Measurements from ENCODE around the gene KIF16B. TPM values are rescaled to one million over a fixed set of nuclear protein-coding genes. Genes with fewer than 3 reads are reported as not detected.

Gene KIF16B
- total and polyA plus RNA-seq, 2 of the 13 experiments (the other 11 are each of a cell fraction or from before 2014, with no cell fraction given) = 6.9 to 18.0 TPM

DNA sequence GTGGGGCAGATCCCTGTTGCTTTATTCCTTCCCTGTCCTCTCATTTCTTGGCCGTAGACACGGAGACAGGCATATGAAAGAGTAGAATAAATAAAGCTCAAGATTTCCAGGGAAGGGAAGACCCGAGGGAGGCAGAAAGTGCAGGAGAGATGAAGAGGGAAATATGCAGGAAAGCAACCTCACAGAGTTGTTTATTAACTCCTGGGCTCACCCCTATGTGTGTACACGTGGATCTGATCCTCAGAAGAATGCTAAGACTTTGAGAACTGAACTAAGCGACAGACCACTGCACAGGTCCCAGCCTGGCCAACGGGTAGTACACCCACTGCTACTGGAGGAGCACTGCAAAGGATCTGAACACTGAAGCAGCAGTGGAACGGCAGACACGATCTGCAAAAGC, 156.2 kb downstream of the KIF16B start (continued):
- TF ChIP-seq, protein P1, sequence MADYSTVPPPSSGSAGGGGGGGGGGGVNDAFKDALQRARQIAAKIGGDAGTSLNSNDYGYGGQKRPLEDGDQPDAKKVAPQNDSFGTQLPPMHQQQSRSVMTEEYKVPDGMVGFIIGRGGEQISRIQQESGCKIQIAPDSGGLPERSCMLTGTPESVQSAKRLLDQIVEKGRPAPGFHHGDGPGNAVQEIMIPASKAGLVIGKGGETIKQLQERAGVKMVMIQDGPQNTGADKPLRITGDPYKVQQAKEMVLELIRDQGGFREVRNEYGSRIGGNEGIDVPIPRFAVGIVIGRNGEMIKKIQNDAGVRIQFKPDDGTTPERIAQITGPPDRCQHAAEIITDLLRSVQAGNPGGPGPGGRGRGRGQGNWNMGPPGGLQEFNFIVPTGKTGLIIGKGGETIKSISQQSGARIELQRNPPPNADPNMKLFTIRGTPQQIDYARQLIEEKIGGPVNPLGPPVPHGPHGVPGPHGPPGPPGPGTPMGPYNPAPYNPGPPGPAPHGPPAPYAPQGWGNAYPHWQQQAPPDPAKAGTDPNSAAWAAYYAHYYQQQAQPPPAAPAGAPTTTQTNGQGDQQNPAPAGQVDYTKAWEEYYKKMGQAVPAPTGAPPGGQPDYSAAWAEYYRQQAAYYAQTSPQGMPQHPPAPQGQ (CRISPR knock-in tag; IDR thresholded peaks at IDR 0.05; ENCODE audit: borderline replicate concordance) = no peak
- TF ChIP-seq EP300 (IDR thresholded peaks at IDR 0.05; ENCODE audit: low read depth in 2 of 2, low read length in 2 of 2) (0 out of 4 replicates have a peak, but pooled peaks of 1 of the 2 experiments have one; percentile 16), EP300 (CRISPR knock-in tag; IDR thresholded peaks at IDR 0.05; ENCODE audit: borderline replicate concordance) (no peak), ZNF710 (CRISPR knock-in tag; IDR thresholded peaks at IDR 0.05; ENCODE audit: borderline replicate concordance) (peak; percentile 77; the same call in 1 of the 2 replicates), GMEB1 (CRISPR knock-in tag; IDR thresholded peaks at IDR 0.05; ENCODE audit: borderline replicate concordance) (no peak), HNF1B (CRISPR knock-in tag; IDR thresholded peaks at IDR 0.05) (peak; percentile 54; the same call in 1 of the 2 replicates), PHF21A (CRISPR knock-in tag; IDR thresholded peaks at IDR 0.05) (peak; percentile 48; the same call in 1 of the 2 replicates), HES4 (CRISPR knock-in tag; IDR thresholded peaks at IDR 0.05; ENCODE audit: borderline replicate concordance) (no peak), ZNF556 (CRISPR knock-in tag; IDR thresholded peaks at IDR 0.05; ENCODE audit: borderline replicate concordance) (0 out of 2 replicates have a peak, but pooled peaks have one; percentile 47), DMAP1 (CRISPR knock-in tag; IDR thresholded peaks at IDR 0.05) (0 out of 2 replicates have a peak, but pooled peaks have one; percentile 26), ZMYM4 (CRISPR knock-in tag; IDR thresholded peaks at IDR 0.05) (peak; percentile 75), SMC3 (IDR thresholded peaks at IDR 0.05; ENCODE audit: low read length) (no peak), KDM6A (CRISPR knock-in tag; IDR thresholded peaks at IDR 0.05; ENCODE audit: low read depth) (no peak), ZNF709 (CRISPR knock-in tag; IDR thresholded peaks at IDR 0.05) (no peak), PHF8 (CRISPR knock-in tag; IDR thresholded peaks at IDR 0.05) (no peak), SMARCC2 (IDR thresholded peaks at IDR 0.05) (no peak), CCDC6 (CRISPR knock-in tag; IDR thresholded peaks at IDR 0.05) (no peak)
- TF ChIP-seq, protein P2, sequence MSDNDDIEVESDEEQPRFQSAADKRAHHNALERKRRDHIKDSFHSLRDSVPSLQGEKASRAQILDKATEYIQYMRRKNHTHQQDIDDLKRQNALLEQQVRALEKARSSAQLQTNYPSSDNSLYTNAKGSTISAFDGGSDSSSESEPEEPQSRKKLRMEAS (IDR thresholded peaks at IDR 0.05) = peak; percentile 65; the same call in 1 of the 2 replicates
- TF ChIP-seq, protein P3, sequence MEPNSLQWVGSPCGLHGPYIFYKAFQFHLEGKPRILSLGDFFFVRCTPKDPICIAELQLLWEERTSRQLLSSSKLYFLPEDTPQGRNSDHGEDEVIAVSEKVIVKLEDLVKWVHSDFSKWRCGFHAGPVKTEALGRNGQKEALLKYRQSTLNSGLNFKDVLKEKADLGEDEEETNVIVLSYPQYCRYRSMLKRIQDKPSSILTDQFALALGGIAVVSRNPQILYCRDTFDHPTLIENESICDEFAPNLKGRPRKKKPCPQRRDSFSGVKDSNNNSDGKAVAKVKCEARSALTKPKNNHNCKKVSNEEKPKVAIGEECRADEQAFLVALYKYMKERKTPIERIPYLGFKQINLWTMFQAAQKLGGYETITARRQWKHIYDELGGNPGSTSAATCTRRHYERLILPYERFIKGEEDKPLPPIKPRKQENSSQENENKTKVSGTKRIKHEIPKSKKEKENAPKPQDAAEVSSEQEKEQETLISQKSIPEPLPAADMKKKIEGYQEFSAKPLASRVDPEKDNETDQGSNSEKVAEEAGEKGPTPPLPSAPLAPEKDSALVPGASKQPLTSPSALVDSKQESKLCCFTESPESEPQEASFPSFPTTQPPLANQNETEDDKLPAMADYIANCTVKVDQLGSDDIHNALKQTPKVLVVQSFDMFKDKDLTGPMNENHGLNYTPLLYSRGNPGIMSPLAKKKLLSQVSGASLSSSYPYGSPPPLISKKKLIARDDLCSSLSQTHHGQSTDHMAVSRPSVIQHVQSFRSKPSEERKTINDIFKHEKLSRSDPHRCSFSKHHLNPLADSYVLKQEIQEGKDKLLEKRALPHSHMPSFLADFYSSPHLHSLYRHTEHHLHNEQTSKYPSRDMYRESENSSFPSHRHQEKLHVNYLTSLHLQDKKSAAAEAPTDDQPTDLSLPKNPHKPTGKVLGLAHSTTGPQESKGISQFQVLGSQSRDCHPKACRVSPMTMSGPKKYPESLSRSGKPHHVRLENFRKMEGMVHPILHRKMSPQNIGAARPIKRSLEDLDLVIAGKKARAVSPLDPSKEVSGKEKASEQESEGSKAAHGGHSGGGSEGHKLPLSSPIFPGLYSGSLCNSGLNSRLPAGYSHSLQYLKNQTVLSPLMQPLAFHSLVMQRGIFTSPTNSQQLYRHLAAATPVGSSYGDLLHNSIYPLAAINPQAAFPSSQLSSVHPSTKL (CRISPR knock-in tag; IDR thresholded peaks at IDR 0.05) = peak; percentile 80
